HepG2 (cell line): ENCODE data around the gene SORL1-AS1.

Source experiments
- ATRX ChIP-seq: sonication (generic); formaldehyde crosslinking; IDR thresholded peaks from 2 replicates; pipeline ENCODE4 v1.4.0; 2020; ENCODE audit warnings: missing genetic modification reagents, borderline replicate concordance
- BHLHE40 ChIP-seq: IDR thresholded peaks from 2 replicates; pipeline ENCODE4 v1.6.1; 2011; ENCODE audit warnings: low read length, improper control_type of control experiment
- FOXO4 ChIP-seq: sonication (generic); formaldehyde crosslinking; conservative IDR thresholded peaks from 2 replicates; pipeline ENCODE4 v1.8.1; 2023; ENCODE audit warnings: missing genetic modification reagents
- HDAC1 ChIP-seq: sonication (generic); formaldehyde crosslinking; IDR thresholded peaks from 2 replicates; pipeline ENCODE4 v1.5.1; 2020; ENCODE audit warnings: mild to moderate bottlenecking, missing genetic modification reagents
- HMGXB3 ChIP-seq: sonication (generic); formaldehyde crosslinking; IDR thresholded peaks from 2 replicates; pipeline ENCODE4 v1.4.0; 2020; ENCODE audit warnings: missing genetic modification reagents, borderline replicate concordance
- LCORL ChIP-seq, 2 experiments: fragments of 450-650 bp in 1 of 2; sonication (generic) in 1 of 2; formaldehyde crosslinking in 1 of 2; IDR thresholded peaks; 2 replicates each; pipeline versions ENCODE4 v1.5.0 to v1.6.1; 2017 to 2020; ENCODE audit warnings: antibody characterized with exemption in 1 of 2, missing genetic modification reagents in 1 of 2
- LRRFIP1 ChIP-seq: sonication (generic); formaldehyde crosslinking; conservative IDR thresholded peaks from 2 replicates; pipeline ENCODE4 v1.4.0; 2020; ENCODE audit warnings: missing genetic modification reagents
- RNF2 ChIP-seq: fragments of 450-650 bp; conservative IDR thresholded peaks from 2 replicates; pipeline ENCODE4 v1.6.1; 2016; ENCODE audit warnings: low read depth
- SCMH1 ChIP-seq: sonication (generic); formaldehyde crosslinking; IDR thresholded peaks from 2 replicates; pipeline ENCODE4 v1.9.0; 2021; ENCODE audit warnings: missing genetic modification reagents, mild to moderate bottlenecking, borderline replicate concordance
- TFDP2 ChIP-seq: sonication (generic); formaldehyde crosslinking; IDR thresholded peaks from 2 replicates; pipeline ENCODE4 v1.4.0; 2020; ENCODE audit warnings: missing genetic modification reagents
- TOPORS ChIP-seq: sonication (generic); formaldehyde crosslinking; IDR thresholded peaks from 2 replicates; pipeline ENCODE4 v1.8.0; 2023; ENCODE audit warnings: mild to moderate bottlenecking, missing genetic modification reagents
- TRAFD1 ChIP-seq: sonication (generic); formaldehyde crosslinking; IDR thresholded peaks from 2 replicates; pipeline ENCODE4 v1.5.1; 2020; ENCODE audit warnings: missing genetic modification reagents, mild to moderate bottlenecking, borderline replicate concordance
- XBP1 ChIP-seq: sonication (generic); formaldehyde crosslinking; IDR thresholded peaks from 2 replicates; pipeline ENCODE4 v1.5.0; 2020; ENCODE audit warnings: missing genetic modification reagents
- ZBTB37 ChIP-seq: sonication (generic); formaldehyde crosslinking; IDR thresholded peaks from 2 replicates; pipeline ENCODE4 v1.4.0; 2020; ENCODE audit warnings: mild to moderate bottlenecking, missing genetic modification reagents
- ZNF431 ChIP-seq: sonication (generic); formaldehyde crosslinking; IDR thresholded peaks from 2 replicates; pipeline ENCODE4 v1.9.0; 2022; ENCODE audit warnings: missing genetic modification reagents, low read depth, mild to moderate bottlenecking, borderline replicate concordance
- ZNF552 ChIP-seq: sonication (generic); formaldehyde crosslinking; IDR thresholded peaks from 2 replicates; pipeline ENCODE4 v1.9.0; 2022; ENCODE audit warnings: missing genetic modification reagents, mild to moderate bottlenecking, borderline replicate concordance

Gene SORL1-AS1

GRCh38 chr11:121460941-121461514 lies 8.3 kb upstream of the SORL1-AS1 start (continued):
- TF ChIP-seq LRRFIP1 (CRISPR knock-in tag) (no peak), TFDP2 (no peak), FOXO4 (CRISPR knock-in tag) (no peak), BHLHE40 (no peak), ZBTB37 (CRISPR knock-in tag) (peak; percentile 77; the same call in 1 of the 2 replicates), HMGXB3 (CRISPR knock-in tag) (no peak), TOPORS (CRISPR knock-in tag) (no peak), ZNF552 (CRISPR knock-in tag) (no peak), ZNF431 (CRISPR knock-in tag) (no peak), SCMH1 (CRISPR knock-in tag) (no peak), LCORL (IDR thresholded peaks at IDR 0.05) (peak; percentile 41; the same call in 1 of the 2 replicates), LCORL (CRISPR knock-in tag; IDR thresholded peaks at IDR 0.05) (peak; percentile 74), ATRX (CRISPR knock-in tag) (no peak), HDAC1 (CRISPR knock-in tag) (no peak; the same call in 1 of the 2 replicates), XBP1 (CRISPR knock-in tag) (no peak), RNF2 (no peak), TRAFD1 (no peak)
